ENCODE measurements around the gene SPAG16.
"Not testable (repeated sequence)": the region's sequence is repeated elsewhere in the genome, so short reads cannot be mapped to it uniquely, and the experiment has no call there.

SPAG16 gene

DNA sequence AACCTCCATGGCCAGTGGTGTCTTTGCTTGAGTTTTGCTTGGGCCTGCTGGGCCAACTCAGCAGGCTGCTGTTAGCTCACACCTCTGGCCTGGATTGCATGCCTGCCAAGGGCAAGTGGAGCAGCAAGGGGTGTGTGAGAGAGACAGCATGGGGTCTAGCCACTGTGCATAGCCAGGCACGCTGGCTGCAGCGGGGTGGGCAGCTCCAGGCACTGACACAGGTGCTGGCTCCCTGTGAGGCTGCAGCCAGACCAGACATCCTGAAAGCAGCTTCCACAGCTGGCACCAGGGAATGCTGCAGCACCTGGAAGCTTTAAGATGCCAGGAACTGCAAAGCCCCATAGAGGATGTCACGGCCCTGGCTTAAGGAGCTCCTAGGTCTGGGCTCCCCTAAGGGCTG is 750.2 kb downstream of the SPAG16 start:
- Histone ChIP-seq H3K4me1 (ENCODE audit: control insufficient read depth, insufficient read depth, low read length) (no peaks in the 10 kb centered on the region), H3K9me3 (ENCODE audit: control insufficient read depth, low read length) (no peaks in the 10 kb centered on the region), H3K27ac (ENCODE audit: insufficient read depth, low read depth, low read length, poor library complexity, severe bottlenecking) (no peak overlapping the region), H3K4me3 (ENCODE audit: insufficient read depth, low read depth, low read length) (no peak overlapping the region), H3K36me3 (ENCODE audit: control insufficient read depth, insufficient read depth, low read length) (no peaks in the 10 kb centered on the region), H3K27me3 (ENCODE audit: control insufficient read depth, insufficient read depth, low read length, poor library complexity, severe bottlenecking) (no peaks in the 10 kb centered on the region)
- WGBS, 2 experiments, result 83 to 87% methylated on average over 3 of the region's 3 CpGs

DNA sequence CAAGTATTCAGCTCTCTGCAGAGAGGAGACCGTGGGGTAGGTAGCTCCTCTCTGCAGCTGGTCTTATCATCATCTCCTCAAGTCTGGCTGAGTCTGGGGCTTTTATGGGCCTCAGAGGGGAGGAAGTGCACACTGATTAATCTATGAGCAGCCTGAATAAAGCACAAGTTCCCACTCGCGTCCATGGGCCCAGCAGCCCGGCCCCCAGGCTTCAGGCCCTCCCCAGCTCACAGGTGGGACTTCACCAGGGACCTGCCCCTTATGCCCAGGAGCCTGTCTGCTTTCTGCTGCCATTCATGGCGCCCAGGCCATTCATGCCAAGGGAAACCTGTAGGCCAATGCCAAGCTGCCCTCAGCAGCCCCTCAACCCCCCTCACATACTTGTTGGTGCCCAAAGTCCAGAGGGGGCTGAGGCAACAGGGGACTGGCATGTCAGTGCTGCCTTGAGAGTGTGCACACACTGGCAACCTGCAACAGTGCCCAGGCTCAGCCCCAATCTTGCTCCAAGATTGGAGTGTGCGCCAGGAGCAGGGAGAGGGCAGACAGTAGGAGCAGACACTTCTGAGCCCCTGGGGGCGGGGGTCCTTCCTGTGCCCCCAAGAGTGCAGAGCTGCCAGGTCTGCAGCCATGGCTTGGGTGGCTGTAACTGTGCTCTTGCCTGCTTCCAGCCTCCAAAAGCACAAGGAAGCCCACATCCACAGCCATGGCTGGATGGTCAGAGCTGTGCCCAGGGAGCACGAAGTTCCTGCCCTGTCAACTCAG is 751.0 kb downstream of the SPAG16 start:
- no peaks in the 10 kb centered on the region for H3K4me1 ChIP-seq (ENCODE audit: control insufficient read depth, insufficient read depth, low read length)
- 90 to 92% methylated on average over 8 of the region's 8 CpGs for WGBS, 2 experiments
- H3K27me3 ChIP-seq (ENCODE audit: control insufficient read depth, insufficient read depth, low read length, poor library complexity, severe bottlenecking), result no peaks in the 10 kb centered on the region
- H3K4me3 ChIP-seq (ENCODE audit: insufficient read depth, low read depth, low read length), result no peak overlapping the region
- H3K27ac ChIP-seq (ENCODE audit: insufficient read depth, low read depth, low read length, poor library complexity, severe bottlenecking), result no peak overlapping the region
- H3K9me3 ChIP-seq (ENCODE audit: control insufficient read depth, low read length), result no peaks in the 10 kb centered on the region
- H3K36me3 ChIP-seq (ENCODE audit: control insufficient read depth, insufficient read depth, low read length), result no peaks in the 10 kb centered on the region

DNA sequence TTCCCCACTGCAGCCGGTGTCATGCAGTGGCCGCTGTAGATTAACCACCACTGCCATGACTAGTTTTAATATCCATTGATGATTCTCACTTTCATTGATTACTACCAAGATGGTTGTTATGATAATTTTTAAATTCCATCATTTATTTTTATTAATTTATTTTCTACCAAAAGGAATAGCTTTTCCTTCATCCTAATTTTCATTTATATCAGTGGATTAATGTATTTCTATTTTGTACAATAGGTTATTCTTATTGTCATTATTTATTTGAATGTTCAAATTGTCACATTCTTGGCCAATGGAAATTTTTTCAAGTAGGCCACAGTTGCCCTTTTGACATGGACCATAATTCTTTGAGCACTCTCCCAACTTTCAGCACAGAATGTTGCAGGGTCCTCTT is 751.7 kb downstream of the SPAG16 start:
- Histone ChIP-seq H3K4me1 (ENCODE audit: control insufficient read depth, insufficient read depth, low read length) (no peaks in the 10 kb centered on the region), H3K27me3 (ENCODE audit: control insufficient read depth, insufficient read depth, low read length, poor library complexity, severe bottlenecking) (no peaks in the 10 kb centered on the region), H3K36me3 (ENCODE audit: control insufficient read depth, insufficient read depth, low read length) (no peaks in the 10 kb centered on the region), H3K27ac (ENCODE audit: insufficient read depth, low read depth, low read length, poor library complexity, severe bottlenecking) (no peak overlapping the region), H3K9me3 (ENCODE audit: control insufficient read depth, low read length) (no peaks in the 10 kb centered on the region), H3K4me3 (ENCODE audit: insufficient read depth, low read depth, low read length) (no peak overlapping the region)
- 89 to 100% methylated on average over 2 of the region's 2 CpGs for WGBS, 2 experiments

DNA sequence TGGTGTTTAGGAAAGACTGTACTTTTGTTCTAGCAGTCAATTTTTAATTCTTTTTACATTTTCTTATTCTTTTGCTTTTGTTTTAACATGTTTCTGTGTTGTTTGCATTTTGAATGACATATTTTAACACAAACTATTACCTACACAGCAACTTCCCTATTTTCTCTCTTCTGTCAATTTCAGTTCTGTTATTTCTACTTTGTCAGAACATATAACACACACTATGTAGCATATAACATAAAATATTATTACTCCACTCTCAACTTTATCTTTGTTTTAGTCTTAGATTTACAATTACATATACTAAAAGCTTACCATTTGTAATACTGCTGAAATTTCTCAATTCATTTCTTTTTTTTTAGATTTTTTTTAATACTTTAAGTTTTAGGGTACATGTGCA is 753.9 kb downstream of the SPAG16 start:
- H3K27me3 ChIP-seq (ENCODE audit: control insufficient read depth, insufficient read depth, low read length, poor library complexity, severe bottlenecking), result no peaks in the 10 kb centered on the region

DNA sequence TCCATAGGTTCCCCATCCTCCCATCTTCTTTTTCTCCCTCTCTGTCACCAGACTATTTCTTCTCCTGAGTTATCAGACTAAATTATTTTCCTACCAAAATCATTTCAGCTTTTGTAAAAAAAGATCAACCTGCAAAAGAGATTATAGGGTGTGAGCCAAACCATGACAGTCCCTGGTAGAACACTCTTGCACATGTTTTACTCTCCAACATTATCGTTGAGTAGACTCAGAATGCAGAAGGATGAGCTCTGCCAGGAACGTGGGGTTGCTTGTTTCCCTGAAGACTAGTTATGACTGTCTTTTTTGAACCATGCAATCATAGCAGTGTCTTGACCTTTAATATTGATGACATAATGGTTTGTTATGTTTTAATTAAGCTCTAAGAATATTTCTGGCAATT is 766.5 kb downstream of the SPAG16 start:
- Histone ChIP-seq H3K27ac (ENCODE audit: insufficient read depth, low read depth, low read length, poor library complexity, severe bottlenecking) (no peak overlapping the region), H3K27me3 (ENCODE audit: control insufficient read depth, insufficient read depth, low read length, poor library complexity, severe bottlenecking) (no peaks in the 10 kb centered on the region), H3K9me3 (ENCODE audit: control insufficient read depth, low read length) (no peaks in the 10 kb centered on the region), H3K4me1 (ENCODE audit: control insufficient read depth, insufficient read depth, low read length) (no peaks in the 10 kb centered on the region), H3K4me3 (ENCODE audit: insufficient read depth, low read depth, low read length) (no peak overlapping the region), H3K36me3 (ENCODE audit: control insufficient read depth, insufficient read depth, low read length) (no peaks in the 10 kb centered on the region)
- WGBS, 2 experiments, result 91 to 98% methylated on average over 2 of the region's 2 CpGs

More for the DNA sequence above, 753.9 kb downstream of the SPAG16 start:
- H3K4me3 ChIP-seq (ENCODE audit: insufficient read depth, low read depth, low read length), result no peak overlapping the region
- H3K27ac ChIP-seq (ENCODE audit: insufficient read depth, low read depth, low read length, poor library complexity, severe bottlenecking), result no peak overlapping the region
- no peaks in the 10 kb centered on the region for H3K4me1 ChIP-seq (ENCODE audit: control insufficient read depth, insufficient read depth, low read length)
- H3K9me3 ChIP-seq (ENCODE audit: control insufficient read depth, low read length), result no peaks in the 10 kb centered on the region
- H3K36me3 ChIP-seq (ENCODE audit: control insufficient read depth, insufficient read depth, low read length), result no peaks in the 10 kb centered on the region

DNA sequence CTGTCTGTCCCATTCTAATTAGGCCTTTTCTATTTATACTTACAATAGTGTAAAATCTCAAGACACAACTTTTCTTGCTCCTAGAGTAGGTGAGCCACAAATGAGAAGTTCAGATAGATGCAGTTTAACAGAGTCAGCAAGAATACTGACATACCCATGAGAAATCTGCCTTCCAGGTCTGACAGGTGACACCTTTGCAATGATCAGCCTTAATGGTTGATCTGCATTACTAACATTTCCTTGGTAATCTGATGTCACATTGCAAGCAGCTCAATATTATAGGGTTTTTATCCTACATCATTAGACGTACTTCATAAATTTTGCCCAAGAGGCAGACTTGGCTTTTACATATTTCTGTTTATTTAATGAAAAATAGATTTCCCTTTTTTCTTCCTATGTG is 767.3 kb downstream of the SPAG16 start:
- Histone ChIP-seq H3K9me3 (ENCODE audit: control insufficient read depth, low read length) (no peaks in the 10 kb centered on the region), H3K4me3 (ENCODE audit: insufficient read depth, low read depth, low read length) (no peak overlapping the region), H3K4me1 (ENCODE audit: control insufficient read depth, insufficient read depth, low read length) (no peaks in the 10 kb centered on the region), H3K27me3 (ENCODE audit: control insufficient read depth, insufficient read depth, low read length, poor library complexity, severe bottlenecking) (no peaks in the 10 kb centered on the region), H3K36me3 (ENCODE audit: control insufficient read depth, insufficient read depth, low read length) (no peaks in the 10 kb centered on the region), H3K27ac (ENCODE audit: insufficient read depth, low read depth, low read length, poor library complexity, severe bottlenecking) (no peak overlapping the region)
- 100% methylated on average over 1 of the region's 1 CpG; no CpG with 5 or more reads in 1 of the 2 experiments for WGBS, 2 experiments

DNA sequence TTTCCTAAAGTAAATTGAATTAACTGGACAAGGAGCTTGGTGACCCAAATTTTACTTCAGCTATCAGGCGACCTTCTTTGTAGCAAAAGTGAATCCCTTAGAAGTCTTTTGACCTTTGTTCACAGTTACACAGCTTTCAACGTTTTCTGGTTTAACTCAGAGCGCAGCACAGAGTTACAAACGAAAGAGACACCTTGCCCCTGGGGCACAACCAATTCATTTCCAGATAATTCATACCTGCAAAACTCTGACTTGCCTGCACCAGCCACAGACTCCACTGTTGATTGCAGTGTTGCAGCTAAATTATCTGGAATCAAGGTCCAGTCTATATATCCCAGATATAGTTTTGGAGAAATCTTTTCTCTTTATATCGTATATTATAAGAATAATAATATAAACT is 768.0 kb downstream of the SPAG16 start:
- Histone ChIP-seq H3K4me3 (ENCODE audit: insufficient read depth, low read depth, low read length) (no peak overlapping the region), H3K27me3 (ENCODE audit: control insufficient read depth, insufficient read depth, low read length, poor library complexity, severe bottlenecking) (no peaks in the 10 kb centered on the region), H3K36me3 (ENCODE audit: control insufficient read depth, insufficient read depth, low read length) (no peaks in the 10 kb centered on the region), H3K9me3 (ENCODE audit: control insufficient read depth, low read length) (no peaks in the 10 kb centered on the region), H3K4me1 (ENCODE audit: control insufficient read depth, insufficient read depth, low read length) (no peaks in the 10 kb centered on the region), H3K27ac (ENCODE audit: insufficient read depth, low read depth, low read length, poor library complexity, severe bottlenecking) (no peak overlapping the region)
- 95 to 96% methylated on average over 4 of the region's 5 CpGs for WGBS, 2 experiments

DNA sequence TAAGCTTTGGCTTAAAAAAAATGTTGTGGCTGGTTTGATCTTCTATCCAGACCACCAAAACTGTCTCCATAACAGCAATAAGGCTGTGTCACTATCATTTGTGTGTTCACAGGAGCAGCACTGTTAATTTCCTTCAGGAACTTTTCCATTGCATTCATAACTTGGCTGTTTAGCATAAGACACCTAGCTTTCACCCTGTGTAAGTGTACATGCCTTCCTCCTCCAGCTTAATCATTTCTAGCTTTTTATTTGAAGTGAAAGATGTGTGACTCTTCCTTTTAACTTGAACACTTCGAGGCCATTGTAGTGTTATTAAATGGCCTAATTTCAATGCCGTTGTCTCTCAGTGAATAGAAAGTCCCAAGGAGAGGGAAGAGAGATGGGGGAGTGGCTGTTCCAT is 773.7 kb downstream of the SPAG16 start:
- 84 to 93% methylated on average over 2 of the region's 2 CpGs for WGBS, 2 experiments
- Histone ChIP-seq H3K9me3 (ENCODE audit: control insufficient read depth, low read length) (no peaks in the 10 kb centered on the region), H3K27ac (ENCODE audit: insufficient read depth, low read depth, low read length, poor library complexity, severe bottlenecking) (no peak overlapping the region), H3K4me3 (ENCODE audit: insufficient read depth, low read depth, low read length) (no peak overlapping the region), H3K4me1 (ENCODE audit: control insufficient read depth, insufficient read depth, low read length) (no peaks in the 10 kb centered on the region), H3K27me3 (ENCODE audit: control insufficient read depth, insufficient read depth, low read length, poor library complexity, severe bottlenecking) (no peaks in the 10 kb centered on the region), H3K36me3 (ENCODE audit: control insufficient read depth, insufficient read depth, low read length) (no peaks in the 10 kb centered on the region)

DNA sequence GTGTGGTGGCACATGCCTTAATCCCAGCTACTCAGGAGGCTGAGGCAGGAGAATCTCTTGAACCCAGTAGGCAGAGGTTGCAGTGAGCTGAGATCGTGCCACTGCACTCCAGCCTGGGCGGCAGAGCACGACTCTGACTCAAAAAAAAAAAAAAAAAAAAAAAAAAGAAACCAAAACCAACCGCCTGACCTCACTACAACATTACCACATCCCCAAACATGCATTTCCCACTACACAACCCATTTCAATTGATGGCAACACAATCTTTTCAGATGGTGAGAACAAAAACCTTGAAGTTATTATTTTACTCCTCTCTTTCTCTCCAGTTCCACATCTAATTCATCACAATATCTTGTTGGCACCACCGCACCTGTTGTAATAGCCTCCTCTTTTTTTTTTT is 778.0 kb downstream of the SPAG16 start:
- not testable (repeated sequence) for H3K9me3 ChIP-seq (ENCODE audit: control insufficient read depth, low read length); H3K27ac ChIP-seq (ENCODE audit: insufficient read depth, low read depth, low read length, poor library complexity, severe bottlenecking); H3K4me3 ChIP-seq (ENCODE audit: insufficient read depth, low read depth, low read length); H3K27me3 ChIP-seq (ENCODE audit: control insufficient read depth, insufficient read depth, low read length, poor library complexity, severe bottlenecking); H3K36me3 ChIP-seq (ENCODE audit: control insufficient read depth, insufficient read depth, low read length); H3K4me1 ChIP-seq (ENCODE audit: control insufficient read depth, insufficient read depth, low read length)
- 96% methylated on average over 5 of the region's 5 CpGs for WGBS, 2 experiments

DNA sequence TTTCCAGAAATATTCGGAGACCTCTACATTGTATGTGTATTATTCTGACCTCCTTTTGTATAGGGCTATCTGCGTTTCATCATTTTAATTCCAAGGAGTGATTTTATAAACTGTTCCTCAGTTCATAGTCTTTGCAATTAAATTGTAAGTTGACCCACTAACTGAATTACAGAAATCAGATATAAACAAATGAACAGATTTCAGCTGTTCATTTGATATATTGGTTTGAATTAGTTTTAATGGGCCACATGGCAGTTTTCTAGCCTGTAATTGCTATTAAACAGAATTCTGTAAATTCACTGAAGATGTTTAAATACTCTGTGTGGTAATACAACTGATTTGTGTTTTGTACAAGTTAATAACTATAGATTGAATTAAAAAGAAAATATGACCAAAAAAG is 780.2 kb downstream of the SPAG16 start:
- no peaks in the 10 kb centered on the region for H3K36me3 ChIP-seq (ENCODE audit: control insufficient read depth, insufficient read depth, low read length)
- no peaks in the 10 kb centered on the region for H3K27me3 ChIP-seq (ENCODE audit: control insufficient read depth, insufficient read depth, low read length, poor library complexity, severe bottlenecking)
- H3K4me3 ChIP-seq (ENCODE audit: insufficient read depth, low read depth, low read length), result no peak overlapping the region
- no peaks in the 10 kb centered on the region for H3K9me3 ChIP-seq (ENCODE audit: control insufficient read depth, low read length)
- no peak overlapping the region for H3K27ac ChIP-seq (ENCODE audit: insufficient read depth, low read depth, low read length, poor library complexity, severe bottlenecking)
- H3K4me1 ChIP-seq (ENCODE audit: control insufficient read depth, insufficient read depth, low read length), result peaks cover 9% of the 10 kb centered on the region
- 100% methylated on average over 1 to 2 of the region's 2 CpGs for whole genome bisulfite sequencing, 2 experiments

DNA sequence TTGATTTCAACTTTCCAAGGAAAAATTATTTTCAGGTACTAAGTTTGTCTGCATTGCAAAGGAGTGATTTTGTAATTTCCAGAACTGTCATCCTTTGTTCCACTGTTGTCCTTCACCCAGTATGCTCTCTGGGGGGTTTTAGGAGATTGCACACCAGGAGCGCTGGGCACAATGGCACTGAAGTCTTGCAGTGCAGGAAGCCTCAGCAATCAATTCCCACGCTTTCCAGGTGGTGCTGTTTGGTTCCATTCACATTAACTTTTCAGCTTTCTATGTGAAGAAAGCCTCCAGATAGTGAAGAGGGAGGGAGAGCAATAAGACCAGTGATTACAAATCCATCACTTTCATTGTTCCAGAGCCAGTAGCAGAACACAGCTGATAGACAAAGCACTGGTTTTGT is 782.6 kb downstream of the SPAG16 start:
- 10 to 14% methylated on average over 2 of the region's 2 CpGs for WGBS, 2 experiments
- H3K27ac ChIP-seq (ENCODE audit: insufficient read depth, low read depth, low read length, poor library complexity, severe bottlenecking), result no peak overlapping the region
- H3K27me3 ChIP-seq (ENCODE audit: control insufficient read depth, insufficient read depth, low read length, poor library complexity, severe bottlenecking), result no peaks in the 10 kb centered on the region
- no peaks in the 10 kb centered on the region for H3K9me3 ChIP-seq (ENCODE audit: control insufficient read depth, low read length)
- no peaks in the 10 kb centered on the region for H3K36me3 ChIP-seq (ENCODE audit: control insufficient read depth, insufficient read depth, low read length)
- no peak overlapping the region for H3K4me3 ChIP-seq (ENCODE audit: insufficient read depth, low read depth, low read length)
- H3K4me1 ChIP-seq (ENCODE audit: control insufficient read depth, insufficient read depth, low read length), result peaks cover 9% of the 10 kb centered on the region
